ENCODE measurements around the gene FLRT1. TPM values are rescaled to one million over a fixed set of nuclear protein-coding genes. Genes with fewer than 3 reads are reported as not detected.

FLRT1 gene
- total RNA-seq, 4 donors from 2014 or later: not detected

DNA sequence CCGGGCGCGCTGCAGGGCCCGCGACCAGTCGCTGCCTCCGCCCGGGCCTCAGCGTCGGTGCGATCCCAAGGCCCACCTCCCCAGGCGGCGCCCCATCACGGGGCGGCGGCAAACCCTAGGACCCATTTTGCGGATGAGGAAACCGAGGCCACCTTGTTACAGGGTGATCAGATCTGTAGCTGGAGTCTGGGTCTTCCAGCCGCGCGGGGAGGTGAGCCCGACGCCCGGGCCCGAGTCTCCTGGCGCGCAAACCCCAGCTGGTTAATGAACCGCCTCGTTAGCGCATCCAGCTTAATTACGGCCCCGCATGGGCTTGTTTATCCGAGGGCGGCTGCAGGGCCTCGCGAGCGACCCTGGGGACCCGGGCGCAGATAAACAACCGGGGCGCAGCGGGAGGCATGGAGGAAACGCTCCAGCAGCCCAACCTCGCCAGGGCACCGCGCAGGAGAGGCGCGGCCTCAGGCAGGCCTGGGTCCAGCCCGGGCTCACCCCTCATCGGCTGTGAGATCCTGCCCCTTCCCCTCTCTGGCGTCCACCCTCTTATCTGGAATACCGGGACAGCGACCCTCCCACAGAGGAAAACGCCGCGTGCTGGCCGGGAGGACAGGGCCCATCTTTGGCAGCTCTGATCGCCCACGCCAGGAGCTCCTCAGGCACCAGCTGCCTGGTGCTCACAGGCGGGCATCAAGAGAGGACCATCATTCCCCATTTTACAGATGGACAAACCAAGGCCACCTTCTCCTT, 34.8 kb upstream of the FLRT1 start:
- TF ChIP-seq CTCF (IDR thresholded peaks at IDR 0.05): no peak
- DNase-seq (ENCODE audit: low spot score): no peak
- ATAC-seq (ENCODE audit: low FRiP score): no peak

DNA sequence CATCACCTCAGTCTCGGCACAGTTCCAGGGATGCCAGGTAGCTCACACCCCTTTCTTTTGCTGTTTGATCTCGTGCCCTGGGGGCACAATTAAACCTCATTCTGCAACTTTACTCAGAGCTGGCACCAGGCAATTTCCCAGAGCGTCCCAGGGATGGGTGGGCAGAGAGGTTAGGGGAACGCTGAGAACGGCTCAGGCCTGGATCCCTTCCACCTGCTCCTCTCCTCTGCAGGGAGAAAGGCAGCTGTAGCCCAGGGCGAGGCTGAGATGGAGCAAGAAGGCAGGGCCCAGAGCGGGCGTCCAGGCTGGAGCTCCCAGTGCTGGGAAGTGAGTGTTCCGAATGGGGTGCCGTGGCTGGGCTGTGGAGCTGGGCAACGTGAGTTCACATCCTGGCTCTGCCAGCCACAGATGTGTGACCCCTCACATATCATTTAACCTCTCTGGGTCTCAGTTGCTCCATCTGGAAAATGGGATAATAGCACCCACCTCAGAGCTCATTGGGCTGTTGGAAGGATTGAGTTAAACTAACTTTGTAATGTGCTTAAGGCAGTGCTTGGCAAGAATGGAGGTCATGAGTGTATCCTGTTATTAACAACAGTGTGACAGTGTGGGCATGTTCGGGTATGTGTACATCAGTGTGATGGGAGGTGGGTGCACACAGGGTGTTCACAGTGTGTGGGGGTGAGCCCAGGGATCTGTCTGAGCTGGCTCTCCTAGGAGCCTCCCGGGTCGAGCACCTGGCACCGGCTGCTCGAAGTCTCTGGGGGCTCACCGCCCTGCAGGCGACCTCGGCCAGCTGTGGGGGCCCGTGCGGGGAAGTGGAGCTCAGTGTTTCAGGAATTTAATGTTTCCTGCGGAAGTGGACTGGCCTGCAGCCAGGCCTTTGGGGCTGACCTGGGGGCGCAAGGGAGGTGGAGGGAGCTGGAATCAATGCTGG, 34.0 kb upstream of the FLRT1 start:
- DNase-seq (ENCODE audit: low spot score): no peak
- no peak for ATAC-seq (ENCODE audit: low FRiP score)
- TF ChIP-seq CTCF (IDR thresholded peaks at IDR 0.05): no peak

- DNase-seq (ENCODE audit: low spot score) (no peak), ATAC-seq (ENCODE audit: low FRiP score) (no peak)
- TF ChIP-seq CTCF (IDR thresholded peaks at IDR 0.05): no peak
Measured at GRCh38 chr11:64003807-64004589, 31.7 kb upstream of the FLRT1 start.

GRCh38 chr11:64004590-64004984, 31.1 kb upstream of the FLRT1 start:
- ATAC-seq (ENCODE audit: low FRiP score) (no peak), DNase-seq (ENCODE audit: low spot score) (no peak)
- TF ChIP-seq CTCF (IDR thresholded peaks at IDR 0.05): no peak

- DNase-seq (ENCODE audit: low spot score): no peak
- no peak for ATAC-seq (ENCODE audit: low FRiP score)
- TF ChIP-seq CTCF (IDR thresholded peaks at IDR 0.05): no peak
Measured at GRCh38 chr11:64005691-64006090, 30.0 kb upstream of the FLRT1 start.

DNA sequence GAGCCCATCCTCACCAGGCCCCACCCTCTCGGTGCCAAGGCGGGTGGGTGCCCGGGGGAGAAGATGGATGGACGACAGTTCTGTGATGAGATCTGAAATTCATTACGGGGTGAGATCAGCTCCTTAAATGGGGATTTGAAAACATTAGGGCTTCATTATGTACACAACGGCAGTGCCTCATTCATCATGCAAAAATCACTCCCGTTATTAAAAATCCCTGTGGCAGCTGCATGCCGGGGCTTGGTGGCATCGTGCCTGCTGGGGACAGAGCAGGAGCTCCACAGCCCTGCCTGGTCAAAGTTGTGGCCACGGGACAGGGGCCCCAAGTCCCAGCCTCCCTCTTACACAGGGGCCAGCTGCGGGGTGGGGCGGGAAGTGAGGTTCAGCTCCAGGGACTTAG, 29.3 kb upstream of the FLRT1 start:
- no peak for TF ChIP-seq CTCF (IDR thresholded peaks at IDR 0.05)
- ATAC-seq (ENCODE audit: low FRiP score): no peak
- DNase-seq (ENCODE audit: low spot score): no peak

Data from omental fat pad (tissue), 4 donors.